Activated naive CD4-positive, alpha-beta T cell treated with anti-CD3 and anti-CD28 coated beads, Interleukin-2, amount 50 U/mL, for 24 hours (primary cell): ENCODE measurements around the gene BICD1.
"Not testable (repeated sequence)": the region's sequence is repeated elsewhere in the genome, so short reads cannot be mapped to it uniquely, and the experiment has no call there.

Experiments
- H3K27ac Mint-ChIP-seq: one replicate; pipeline ENCODE4 v1.8.0; 2021; ENCODE audit warnings: mild to moderate bottlenecking, mixed read lengths
- H3K27me3 Mint-ChIP-seq: one replicate; pipeline ENCODE4 v1.8.0; 2021; ENCODE audit warnings: mixed read lengths
- H3K36me3 Mint-ChIP-seq: one replicate; pipeline ENCODE4 v1.8.0; 2021; ENCODE audit warnings: mixed read lengths
- H3K4me1 Mint-ChIP-seq: one replicate; pipeline ENCODE4 v1.8.0; 2021; ENCODE audit warnings: mixed read lengths
- H3K4me3 Mint-ChIP-seq: one replicate; pipeline ENCODE4 v1.8.0; 2021; ENCODE audit warnings: mild to moderate bottlenecking, mixed read lengths
- H3K9me3 Mint-ChIP-seq: one replicate; pipeline ENCODE4 v1.8.0; 2021; ENCODE audit warnings: mixed read lengths

The BICD1 gene

GRCh38 chr12:32223941-32224340, 117.3 kb downstream of the BICD1 start:
- Mint-ChIP-seq H3K4me1 (no peaks in the 10 kb centered on the region), H3K4me3 (no peak overlapping the region), H3K27ac (no peak overlapping the region), H3K36me3 (peaks cover 11% of the 10 kb centered on the region), H3K9me3 (no peaks in the 10 kb centered on the region), H3K27me3 (no peaks in the 10 kb centered on the region)

GRCh38 chr12:32226768-32227167, 120.1 kb downstream of the BICD1 start:
- Mint-ChIP-seq H3K27me3 (no peaks in the 10 kb centered on the region), H3K9me3 (no peaks in the 10 kb centered on the region), H3K27ac (no peak overlapping the region), H3K36me3 (peaks cover 9% of the 10 kb centered on the region), H3K4me1 (no peaks in the 10 kb centered on the region), H3K4me3 (peak overlapping the region; percentile 24)

GRCh38 chr12:32229971-32230612, 123.4 kb downstream of the BICD1 start:
- no peaks in the 10 kb centered on the region for H3K4me1 Mint-ChIP-seq
- no peaks in the 10 kb centered on the region for H3K27me3 Mint-ChIP-seq
- no peak overlapping the region for H3K27ac Mint-ChIP-seq
- no peaks in the 10 kb centered on the region for H3K9me3 Mint-ChIP-seq
- peaks cover 4% of the 10 kb centered on the region for H3K36me3 Mint-ChIP-seq
- no peak overlapping the region for H3K4me3 Mint-ChIP-seq

GRCh38 chr12:32230613-32230993, 124.0 kb downstream of the BICD1 start:
- Mint-ChIP-seq H3K36me3 (peaks cover 2% of the 10 kb centered on the region), H3K4me1 (no peaks in the 10 kb centered on the region), H3K9me3 (no peaks in the 10 kb centered on the region), H3K27ac (no peak overlapping the region), H3K4me3 (no peak overlapping the region), H3K27me3 (no peaks in the 10 kb centered on the region)

- not testable (repeated sequence) for H3K27ac Mint-ChIP-seq, H3K27me3 Mint-ChIP-seq, H3K4me3 Mint-ChIP-seq, H3K9me3 Mint-ChIP-seq, H3K4me1 Mint-ChIP-seq, H3K36me3 Mint-ChIP-seq
Measured at GRCh38 chr12:32231361-32231760, 124.7 kb downstream of the BICD1 start.

- no peaks in the 10 kb centered on the region for H3K27me3 Mint-ChIP-seq
- no peak overlapping the region for H3K27ac Mint-ChIP-seq
- H3K36me3 Mint-ChIP-seq: peaks cover 7% of the 10 kb centered on the region
- H3K4me1 Mint-ChIP-seq: no peaks in the 10 kb centered on the region
- H3K4me3 Mint-ChIP-seq: no peak overlapping the region
- H3K9me3 Mint-ChIP-seq: no peaks in the 10 kb centered on the region
Measured at GRCh38 chr12:32233568-32233967, 126.9 kb downstream of the BICD1 start.

- no peaks in the 10 kb centered on the region for H3K9me3 Mint-ChIP-seq
- H3K4me3 Mint-ChIP-seq: no peak overlapping the region
- no peak overlapping the region for H3K27ac Mint-ChIP-seq
- H3K36me3 Mint-ChIP-seq: peaks cover 7% of the 10 kb centered on the region
- no peaks in the 10 kb centered on the region for H3K27me3 Mint-ChIP-seq
- no peaks in the 10 kb centered on the region for H3K4me1 Mint-ChIP-seq
Measured at GRCh38 chr12:32235251-32235650, 128.6 kb downstream of the BICD1 start.

- H3K27ac Mint-ChIP-seq: no peak overlapping the region
- peaks cover 10% of the 10 kb centered on the region for H3K36me3 Mint-ChIP-seq
Measured at GRCh38 chr12:32240162-32240561, 133.5 kb downstream of the BICD1 start.

GRCh38 chr12:32240831-32241230, 134.2 kb downstream of the BICD1 start:
- Mint-ChIP-seq H3K27ac (no peak overlapping the region), H3K4me1 (no peaks in the 10 kb centered on the region), H3K27me3 (no peaks in the 10 kb centered on the region), H3K9me3 (no peaks in the 10 kb centered on the region), H3K4me3 (no peak overlapping the region), H3K36me3 (peaks cover 10% of the 10 kb centered on the region)

More at GRCh38 chr12:32240162-32240561, 133.5 kb downstream of the BICD1 start:
- Mint-ChIP-seq H3K4me3 (no peak overlapping the region), H3K27me3 (no peaks in the 10 kb centered on the region), H3K9me3 (no peaks in the 10 kb centered on the region), H3K4me1 (no peaks in the 10 kb centered on the region)

GRCh38 chr12:32242641-32243040, 136.0 kb downstream of the BICD1 start:
- Mint-ChIP-seq H3K27ac (no peak overlapping the region), H3K27me3 (no peaks in the 10 kb centered on the region), H3K36me3 (peaks cover 5% of the 10 kb centered on the region), H3K4me1 (no peaks in the 10 kb centered on the region), H3K9me3 (no peaks in the 10 kb centered on the region), H3K4me3 (no peak overlapping the region)

- Mint-ChIP-seq H3K36me3 (peaks cover 9% of the 10 kb centered on the region), H3K27me3 (no peaks in the 10 kb centered on the region), H3K4me3 (no peak overlapping the region), H3K9me3 (no peaks in the 10 kb centered on the region), H3K4me1 (no peaks in the 10 kb centered on the region), H3K27ac (no peak overlapping the region)
Measured at GRCh38 chr12:32248441-32249140, 141.9 kb downstream of the BICD1 start.

- Mint-ChIP-seq H3K9me3 (no peaks in the 10 kb centered on the region), H3K27me3 (no peaks in the 10 kb centered on the region)
Measured at GRCh38 chr12:32249777-32250176, 143.1 kb downstream of the BICD1 start.

GRCh38 chr12:32252199-32253073, 145.8 kb downstream of the BICD1 start:
- no peaks in the 10 kb centered on the region for H3K9me3 Mint-ChIP-seq
- H3K4me1 Mint-ChIP-seq: no peaks in the 10 kb centered on the region
- H3K27me3 Mint-ChIP-seq: no peaks in the 10 kb centered on the region
- peaks cover 13% of the 10 kb centered on the region for H3K36me3 Mint-ChIP-seq
- H3K27ac Mint-ChIP-seq: no peak overlapping the region
- no peak overlapping the region for H3K4me3 Mint-ChIP-seq

More at GRCh38 chr12:32249777-32250176, 143.1 kb downstream of the BICD1 start:
- H3K4me3 Mint-ChIP-seq: no peak overlapping the region
- no peaks in the 10 kb centered on the region for H3K4me1 Mint-ChIP-seq
- H3K27ac Mint-ChIP-seq: no peak overlapping the region
- peaks cover 14% of the 10 kb centered on the region for H3K36me3 Mint-ChIP-seq

- Mint-ChIP-seq H3K4me1 (peaks cover 2% of the 10 kb centered on the region), H3K9me3 (no peaks in the 10 kb centered on the region), H3K4me3 (no peak overlapping the region), H3K27ac (no peak overlapping the region), H3K36me3 (peaks cover 10% of the 10 kb centered on the region), H3K27me3 (no peaks in the 10 kb centered on the region)
Measured at GRCh38 chr12:32253154-32253790, 146.6 kb downstream of the BICD1 start.

- peaks cover 11% of the 10 kb centered on the region for H3K36me3 Mint-ChIP-seq
- H3K27ac Mint-ChIP-seq: no peak overlapping the region
- H3K27me3 Mint-ChIP-seq: no peaks in the 10 kb centered on the region
- no peaks in the 10 kb centered on the region for H3K9me3 Mint-ChIP-seq
- H3K4me1 Mint-ChIP-seq: peaks cover 6% of the 10 kb centered on the region
- H3K4me3 Mint-ChIP-seq: no peak overlapping the region
Measured at GRCh38 chr12:32254260-32254956, 147.8 kb downstream of the BICD1 start.
